Ascending aorta (tissue), 2 donors: ENCODE results near the gene TNFRSF18. TPM values are rescaled to one million over a fixed set of nuclear protein-coding genes. Genes with fewer than 3 reads are reported as not detected.
A peak's percentile ranks its signal among the peaks of the same experiment; 100 is the strongest.

Experiments used
- DNase-seq, 2 donors: peaks; one replicate each; pipeline ENCODE4 v3.0.0-alpha.2; 2019; ENCODE audit warnings: low spot score in 2 of 2
- H3K27ac ChIP-seq, 2 donors: fragments of 200-600 bp; sonication (generic); one replicate each; pipeline ENCODE4 v1.5.1; 2016 to 2017; ENCODE audit warnings: mild to moderate bottlenecking in 1 of 2
- H3K27me3 ChIP-seq: fragments of 200-600 bp; sonication (generic); one replicate; pipeline ENCODE4 v1.5.1; 2017
- H3K36me3 ChIP-seq, 2 donors: fragments of 200-600 bp; sonication (generic); one replicate each; pipeline ENCODE4 v1.5.1; 2016
- H3K4me1 ChIP-seq, 2 donors: fragments of 200-600 bp; sonication (generic); one replicate each; pipeline ENCODE4 v1.5.1; 2016 to 2017; ENCODE audit warnings: mild to moderate bottlenecking in 1 of 2
- H3K4me3 ChIP-seq, 2 donors: fragments of 200-600 bp; sonication (generic); one replicate each; pipeline ENCODE4 v1.5.1; 2016 to 2017; ENCODE audit warnings: mild to moderate bottlenecking in 1 of 2
- H3K9me3 ChIP-seq, 2 donors: fragments of 200-600 bp; sonication (generic); one replicate each; pipeline ENCODE4 v1.5.1; 2016
- intact Hi-C: fragments of 100-400 bp; cut with DNase I; formaldehyde crosslinking; loops from one replicate; pipeline ENCODE4 v1.15.1; 2023
- total RNA-seq: library from RNA; depleted of rRNA; stranded (reverse); fragments of >200 nt; gene quantifications from one replicate; pipeline ENCODE4 v1.1.0, GENCODE V29; 2016
- TF ChIP-seq, protein P1 (sequence below), 3 experiments: fragments of 200-600 bp in 2 of 3; fragments of 450-650 bp in 1 of 3; sonication (generic) in 2 of 3; IDR thresholded peaks; one replicate each; pipeline ENCODE4 v1.5.1; 2016 to 2019; ENCODE audit warnings: antibody characterized with exemption in 3 of 3, mild to moderate bottlenecking in 1 of 3, moderate library complexity in 1 of 3

TNFRSF18 gene
- total RNA-seq, 1 donor from 2014 or later: not detected

DNA sequence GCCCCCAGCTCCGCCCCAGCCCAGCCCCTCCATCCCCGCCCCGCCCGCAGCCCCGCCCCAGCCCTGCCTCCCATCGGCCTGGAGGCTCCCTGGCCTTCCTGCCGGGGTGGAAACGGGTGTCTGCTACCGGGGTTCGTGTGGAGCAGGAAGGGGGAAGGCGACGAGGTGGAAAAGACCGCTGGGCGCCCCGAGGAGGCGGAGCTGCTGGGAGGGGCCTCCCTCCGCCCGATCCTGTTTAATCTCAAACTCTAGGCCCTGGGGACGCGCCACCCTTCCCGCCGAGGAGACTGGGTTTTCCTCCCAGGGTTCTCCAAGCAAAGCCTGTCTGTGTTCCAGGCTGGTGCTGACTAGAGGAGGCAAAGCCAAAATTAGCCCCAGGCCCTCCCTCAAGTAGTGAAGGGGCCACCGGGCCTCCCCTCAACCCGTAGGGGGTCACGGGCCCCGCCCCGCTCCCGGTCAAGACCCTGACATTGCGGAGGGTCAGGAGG is 48.9 kb downstream of the TNFRSF18 start:
- Histone ChIP-seq H3K4me1 (peaks cover 4 to 8% of the 10 kb centered on the region in 2 donors), H3K36me3 (no peaks in the 10 kb centered on the region), H3K9me3 (no peaks in the 10 kb centered on the region), H3K27ac (peak overlapping the region; percentile 88 to 90), H3K4me3 (peak overlapping the region; percentile 78 to 89), H3K27me3 (no peaks in the 10 kb centered on the region)
- DNase-seq: peak; percentile 29 to 89
- TF ChIP-seq, protein P1, sequence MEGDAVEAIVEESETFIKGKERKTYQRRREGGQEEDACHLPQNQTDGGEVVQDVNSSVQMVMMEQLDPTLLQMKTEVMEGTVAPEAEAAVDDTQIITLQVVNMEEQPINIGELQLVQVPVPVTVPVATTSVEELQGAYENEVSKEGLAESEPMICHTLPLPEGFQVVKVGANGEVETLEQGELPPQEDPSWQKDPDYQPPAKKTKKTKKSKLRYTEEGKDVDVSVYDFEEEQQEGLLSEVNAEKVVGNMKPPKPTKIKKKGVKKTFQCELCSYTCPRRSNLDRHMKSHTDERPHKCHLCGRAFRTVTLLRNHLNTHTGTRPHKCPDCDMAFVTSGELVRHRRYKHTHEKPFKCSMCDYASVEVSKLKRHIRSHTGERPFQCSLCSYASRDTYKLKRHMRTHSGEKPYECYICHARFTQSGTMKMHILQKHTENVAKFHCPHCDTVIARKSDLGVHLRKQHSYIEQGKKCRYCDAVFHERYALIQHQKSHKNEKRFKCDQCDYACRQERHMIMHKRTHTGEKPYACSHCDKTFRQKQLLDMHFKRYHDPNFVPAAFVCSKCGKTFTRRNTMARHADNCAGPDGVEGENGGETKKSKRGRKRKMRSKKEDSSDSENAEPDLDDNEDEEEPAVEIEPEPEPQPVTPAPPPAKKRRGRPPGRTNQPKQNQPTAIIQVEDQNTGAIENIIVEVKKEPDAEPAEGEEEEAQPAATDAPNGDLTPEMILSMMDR (IDR thresholded peaks at IDR 0.05): no peak
- intact Hi-C loops: no loop called here

DNA sequence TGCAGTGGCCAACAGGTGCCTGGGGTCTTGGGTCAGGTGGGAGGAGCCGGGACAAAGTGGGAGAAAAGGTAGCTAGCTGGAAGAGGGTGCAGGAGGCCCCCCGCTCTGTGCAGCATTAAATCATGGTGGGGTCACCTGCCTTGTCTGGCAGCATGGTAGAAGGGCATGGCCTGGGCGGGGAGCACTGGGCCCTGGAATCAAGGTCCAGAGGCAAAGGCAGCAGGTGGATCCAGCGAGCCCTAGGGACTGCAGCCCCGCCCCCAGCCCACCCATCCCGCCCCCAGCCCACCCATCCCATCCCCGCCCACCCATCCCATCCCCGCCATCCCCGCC is 49.4 kb downstream of the TNFRSF18 start:
- Histone ChIP-seq H3K9me3 (no peaks in the 10 kb centered on the region), H3K36me3 (no peaks in the 10 kb centered on the region), H3K4me1 (peaks cover 4 to 8% of the 10 kb centered on the region in 2 donors), H3K27me3 (no peaks in the 10 kb centered on the region), H3K4me3 (no peak overlapping the region), H3K27ac (no peak overlapping the region)
- no peak for DNase-seq
- TF ChIP-seq, protein P1 (IDR thresholded peaks at IDR 0.05): no peak
- intact Hi-C loops: no loop called here

DNA sequence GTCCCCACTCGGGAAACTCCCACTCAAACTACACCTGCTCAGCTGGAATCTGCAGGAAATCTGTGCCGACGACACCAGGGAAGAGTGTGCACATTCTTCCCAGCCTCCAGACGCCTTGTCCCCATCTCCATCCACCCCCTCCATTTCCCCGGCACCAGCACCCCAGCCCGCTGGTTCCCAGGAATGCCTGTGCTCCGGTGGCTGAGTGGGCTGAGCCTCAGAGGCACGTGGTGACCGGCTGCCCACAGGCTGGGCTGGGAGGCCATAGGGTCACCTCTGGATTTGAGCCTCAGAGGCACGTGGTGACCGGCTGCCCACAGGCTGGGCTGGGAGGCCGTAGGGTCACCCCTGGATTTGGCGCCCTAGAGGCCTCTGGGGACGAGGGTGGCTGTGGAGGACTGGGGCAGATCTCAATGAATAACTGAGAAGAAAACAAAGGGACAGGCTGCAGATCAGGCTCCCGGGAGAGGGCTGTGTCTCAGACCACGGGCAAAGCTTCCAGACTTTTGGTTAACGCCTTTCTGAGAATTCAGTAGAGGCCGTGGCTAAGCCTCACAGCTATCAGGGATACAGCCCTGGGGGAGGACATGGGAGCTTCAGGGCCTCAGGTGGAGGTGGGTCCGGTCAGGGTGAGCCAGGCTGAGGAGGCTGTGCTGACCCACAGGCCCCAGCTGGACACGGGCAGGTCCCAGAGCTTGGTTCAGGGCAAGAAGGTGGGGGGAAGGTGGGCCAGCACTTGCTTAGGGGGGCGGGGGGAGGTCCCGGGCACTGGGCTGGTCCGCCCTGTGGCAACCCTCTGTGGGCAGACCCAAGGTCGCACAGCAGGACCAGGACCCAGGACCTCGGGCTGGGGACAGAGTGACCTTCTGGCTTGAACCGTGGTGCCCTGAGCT is 50.0 kb downstream of the TNFRSF18 start:
- no peaks in the 10 kb centered on the region for H3K27me3 ChIP-seq
- peak overlapping the region in 1 of 2 donors; percentile 25 for H3K27ac ChIP-seq
- H3K9me3 ChIP-seq: no peaks in the 10 kb centered on the region
- TF ChIP-seq, protein P1 (IDR thresholded peaks at IDR 0.05): no peak
- no peak for DNase-seq
- peaks cover 4 to 8% of the 10 kb centered on the region in 2 donors for H3K4me1 ChIP-seq
- no peaks in the 10 kb centered on the region for H3K36me3 ChIP-seq
- intact Hi-C loops: no loop called here
- H3K4me3 ChIP-seq: no peak overlapping the region

DNA sequence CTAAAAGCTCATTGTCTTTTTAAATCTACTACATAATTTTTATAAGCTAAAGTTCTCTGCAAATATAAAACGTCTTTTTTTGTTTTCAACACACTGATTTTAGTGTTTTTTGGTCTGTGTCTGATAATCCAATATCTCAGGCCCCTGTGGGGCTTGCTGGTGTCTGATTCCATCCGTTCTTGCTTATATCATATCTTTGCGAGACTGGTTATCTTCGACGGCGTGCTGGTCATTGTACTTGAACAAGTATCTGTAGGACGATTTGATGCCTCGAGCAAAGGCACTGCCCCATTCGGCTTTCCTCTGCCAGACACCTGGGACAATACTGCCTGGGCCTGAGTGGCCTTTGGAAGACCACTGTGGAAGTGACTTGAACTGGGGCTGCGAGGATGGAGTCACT is 51.1 kb downstream of the TNFRSF18 start:
- Histone ChIP-seq H3K4me1 (peaks cover 4 to 8% of the 10 kb centered on the region in 2 donors), H3K9me3 (no peaks in the 10 kb centered on the region), H3K27ac (no peak overlapping the region), H3K27me3 (no peaks in the 10 kb centered on the region), H3K36me3 (no peaks in the 10 kb centered on the region), H3K4me3 (no peak overlapping the region)
- DNase-seq: no peak
- TF ChIP-seq, protein P1 (IDR thresholded peaks at IDR 0.05): no peak
- intact Hi-C loops: no loop called here

DNA sequence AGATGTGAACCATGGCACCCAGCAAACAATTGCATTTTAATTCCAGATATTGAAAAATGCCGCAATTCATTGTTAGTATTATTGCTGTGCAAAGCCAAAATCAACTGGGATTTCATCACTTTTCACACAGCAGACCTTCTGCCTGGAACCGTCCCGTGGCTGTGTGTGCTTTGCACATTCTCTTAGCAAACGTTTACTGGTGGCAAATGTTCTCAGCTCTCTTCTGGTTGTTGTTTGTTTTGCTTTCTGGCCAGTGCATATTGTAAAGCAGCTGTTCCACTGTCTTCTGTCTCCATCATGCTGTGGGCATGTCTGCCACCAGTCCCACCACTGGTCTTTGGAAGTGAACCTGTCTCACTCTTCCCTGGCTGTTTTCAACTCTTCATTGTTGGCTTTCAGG is 52.5 kb downstream of the TNFRSF18 start:
- no peaks in the 10 kb centered on the region for H3K36me3 ChIP-seq
- intact Hi-C loops: no loop called here

More for the DNA sequence above, 52.5 kb downstream of the TNFRSF18 start:
- Histone ChIP-seq H3K9me3 (no peaks in the 10 kb centered on the region), H3K27ac (no peak overlapping the region), H3K4me1 (peaks cover 4 to 8% of the 10 kb centered on the region in 2 donors), H3K27me3 (no peaks in the 10 kb centered on the region), H3K4me3 (no peak overlapping the region)
- TF ChIP-seq, protein P1 (IDR thresholded peaks at IDR 0.05): no peak
- no peak for DNase-seq

Other genes starting within 250 kb of the TNFRSF18 start
- gene NOC2L, start 247.3 kb downstream of the TNFRSF18 start, total RNA-seq: 33.2 TPM
- gene KLHL17, start 246.0 kb downstream of the TNFRSF18 start, total RNA-seq: 16.6 TPM
- gene PLEKHN1, start 240.1 kb downstream of the TNFRSF18 start, total RNA-seq: not detected
- not detected for gene PERM1, start 224.5 kb downstream of the TNFRSF18 start, total RNA-seq
- gene HES4, start 206.5 kb downstream of the TNFRSF18 start, total RNA-seq: 285 TPM
- gene ISG15, start 193.1 kb downstream of the TNFRSF18 start, total RNA-seq: 125 TPM
- gene AGRN, start 186.5 kb downstream of the TNFRSF18 start, total RNA-seq: 109 TPM
- gene RNF223, start 132.3 kb downstream of the TNFRSF18 start, total RNA-seq: not detected
- gene C1orf159, start 90.5 kb downstream of the TNFRSF18 start, total RNA-seq: 23.7 TPM
- not detected for gene TTLL10, start 32.7 kb downstream of the TNFRSF18 start, total RNA-seq
- 4.8 TPM for gene TNFRSF4, start 7.6 kb upstream of the TNFRSF18 start, total RNA-seq
- gene SDF4, start 25.4 kb upstream of the TNFRSF18 start, total RNA-seq: 223 TPM
- 94.9 TPM for gene B3GALT6, start 25.6 kb upstream of the TNFRSF18 start, total RNA-seq
- gene C1QTNF12, start 40.1 kb upstream of the TNFRSF18 start, total RNA-seq: not detected
- 25.2 TPM for gene UBE2J2, start 67.3 kb upstream of the TNFRSF18 start, total RNA-seq
- gene SCNN1D, start 73.8 kb upstream of the TNFRSF18 start, total RNA-seq: 0.32 TPM
- 105 TPM for gene ACAP3, start 101.3 kb upstream of the TNFRSF18 start, total RNA-seq
- gene PUSL1, start 102.0 kb upstream of the TNFRSF18 start, total RNA-seq: 28.3 TPM
- gene INTS11, start 118.1 kb upstream of the TNFRSF18 start, total RNA-seq: 214 TPM
- gene CPTP, start 118.2 kb upstream of the TNFRSF18 start, total RNA-seq: 71.3 TPM
- 2.7 TPM for gene TAS1R3, start 124.7 kb upstream of the TNFRSF18 start, total RNA-seq
- 66.7 TPM for gene DVL1, start 142.8 kb upstream of the TNFRSF18 start, total RNA-seq
- 345 TPM for gene MXRA8, start 152.0 kb upstream of the TNFRSF18 start, total RNA-seq
- 247 TPM for gene AURKAIP1, start 168.6 kb upstream of the TNFRSF18 start, total RNA-seq
- 150 TPM for gene CCNL2, start 192.7 kb upstream of the TNFRSF18 start, total RNA-seq
- gene MRPL20, start 200.7 kb upstream of the TNFRSF18 start, total RNA-seq: 63.4 TPM
- gene ANKRD65, start 214.7 kb upstream of the TNFRSF18 start, total RNA-seq: 12.5 TPM
- 79.0 TPM for gene VWA1, start 229.1 kb upstream of the TNFRSF18 start, total RNA-seq
- not detected for gene ATAD3C, start 243.1 kb upstream of the TNFRSF18 start, total RNA-seq